IPS DF 4.7 (cell line): ENCODE measurements around the gene FITM1.
"Not testable (repeated sequence)": the region's sequence is repeated elsewhere in the genome, so short reads cannot be mapped to it uniquely, and the experiment has no call there.

Experiments
- DNase-seq: peaks from one replicate; pipeline ENCODE4 v3.0.0-alpha.2; 2013; ENCODE audit warnings: low spot score; ENCODE audit errors: extremely low read depth

FITM1 gene

GRCh38 chr14:24098229-24098926 lies 32.1 kb upstream of the FITM1 start:
- DNase-seq, result no peak

DNA sequence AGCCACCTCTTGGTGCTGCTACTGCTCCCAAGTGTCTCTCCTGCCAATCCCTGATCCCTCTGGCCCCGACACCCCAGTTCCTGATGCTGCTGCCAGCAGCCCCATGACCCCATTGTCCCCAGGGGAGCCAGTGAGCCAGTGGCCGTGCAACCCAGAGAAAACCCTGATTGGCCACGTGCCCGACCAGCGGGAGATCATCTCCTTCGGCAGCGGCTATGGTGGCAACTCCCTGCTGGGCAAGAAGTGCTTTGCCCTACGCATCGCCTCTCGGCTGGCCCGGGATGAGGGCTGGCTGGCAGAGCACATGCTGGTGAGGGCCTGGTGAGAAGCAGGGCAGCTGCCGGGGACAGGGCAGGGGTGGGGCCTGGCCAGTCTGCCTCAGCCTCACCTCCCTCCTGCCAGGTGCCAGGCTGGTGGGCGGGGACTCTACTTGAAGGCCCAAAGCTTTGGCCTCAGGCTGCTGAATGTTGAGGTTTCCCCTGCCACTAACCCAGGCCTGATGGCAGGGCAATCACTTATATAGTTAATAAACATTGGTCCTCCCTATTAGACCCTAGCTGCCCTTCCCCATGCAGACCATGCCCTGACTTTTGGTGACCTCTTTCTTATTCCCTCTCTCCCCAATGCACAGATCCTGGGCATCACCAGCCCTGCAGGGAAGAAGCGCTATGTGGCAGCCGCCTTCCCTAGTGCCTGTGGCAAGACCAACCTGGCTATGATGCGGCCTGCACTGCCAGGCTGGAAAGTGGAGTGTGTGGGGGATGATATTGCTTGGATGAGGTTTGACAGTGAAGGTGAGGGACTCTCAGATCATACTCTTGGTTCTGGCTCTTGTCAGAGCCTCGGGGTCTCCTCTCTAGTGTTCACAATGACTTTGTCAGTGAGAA lies 31.3 kb upstream of the FITM1 start:
- no peak for DNase-seq

GRCh38 chr14:24100197-24100981 lies 30.1 kb upstream of the FITM1 start:
- no peak for DNase-seq

- no peak for DNase-seq
These were observed 29.4 kb upstream of the FITM1 start for GRCh38 chr14:24100982-24101494.

- DNase-seq, result no peak
These were observed 28.0 kb upstream of the FITM1 start for GRCh38 chr14:24102357-24103048.

DNA sequence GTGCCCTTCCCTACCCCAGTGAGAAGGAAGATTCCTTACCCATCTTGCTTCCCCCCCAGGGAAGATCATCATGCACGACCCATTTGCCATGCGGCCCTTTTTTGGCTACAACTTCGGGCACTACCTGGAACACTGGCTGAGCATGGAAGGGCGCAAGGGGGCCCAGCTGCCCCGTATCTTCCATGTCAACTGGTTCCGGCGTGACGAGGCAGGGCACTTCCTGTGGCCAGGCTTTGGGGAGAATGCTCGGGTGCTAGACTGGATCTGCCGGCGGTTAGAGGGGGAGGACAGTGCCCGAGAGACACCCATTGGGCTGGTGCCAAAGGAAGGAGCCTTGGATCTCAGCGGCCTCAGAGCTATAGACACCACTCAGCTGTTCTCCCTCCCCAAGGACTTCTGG lies 27.0 kb upstream of the FITM1 start:
- no peak for DNase-seq

GRCh38 chr14:24105609-24106239 lies 24.7 kb upstream of the FITM1 start:
- DNase-seq, result not testable (repeated sequence)

DNA sequence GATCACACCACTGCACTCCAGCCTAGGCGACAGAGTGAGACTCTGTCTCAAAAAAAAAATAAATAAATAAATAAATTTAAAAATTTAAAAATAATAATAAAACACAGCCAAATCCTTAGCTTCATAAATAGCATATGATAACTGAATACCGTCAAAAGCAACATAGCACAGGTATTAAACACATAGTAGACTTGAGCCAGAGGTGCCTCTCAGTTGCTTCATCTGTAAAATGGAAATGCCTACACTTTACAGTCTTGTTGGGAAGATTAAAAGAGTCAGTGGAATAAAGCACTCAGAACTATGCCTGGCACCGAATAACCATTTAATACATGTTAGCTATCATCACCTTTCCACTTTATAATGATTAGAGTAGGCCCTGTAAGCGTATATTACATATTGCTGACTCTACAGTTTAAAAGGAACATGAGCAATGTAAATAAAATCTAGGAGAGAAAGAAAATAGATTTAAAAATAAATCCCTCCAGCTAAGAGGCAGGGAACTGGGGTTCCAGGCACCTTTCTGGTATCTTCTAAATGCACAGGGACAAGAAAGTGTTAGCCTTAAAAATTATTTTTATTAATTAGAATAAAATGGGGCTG lies 23.7 kb upstream of the FITM1 start:
- DNase-seq, result no peak

GRCh38 chr14:24108336-24108874 lies 22.1 kb upstream of the FITM1 start:
- DNase-seq, result no peak

GRCh38 chr14:24110060-24110459 lies 20.4 kb upstream of the FITM1 start:
- DNase-seq, result no peak

- DNase-seq, result no peak
These were observed 19.9 kb upstream of the FITM1 start for GRCh38 chr14:24110523-24110922.

- DNase-seq, result no peak
These were observed 17.1 kb upstream of the FITM1 start for GRCh38 chr14:24113379-24113800.

DNA sequence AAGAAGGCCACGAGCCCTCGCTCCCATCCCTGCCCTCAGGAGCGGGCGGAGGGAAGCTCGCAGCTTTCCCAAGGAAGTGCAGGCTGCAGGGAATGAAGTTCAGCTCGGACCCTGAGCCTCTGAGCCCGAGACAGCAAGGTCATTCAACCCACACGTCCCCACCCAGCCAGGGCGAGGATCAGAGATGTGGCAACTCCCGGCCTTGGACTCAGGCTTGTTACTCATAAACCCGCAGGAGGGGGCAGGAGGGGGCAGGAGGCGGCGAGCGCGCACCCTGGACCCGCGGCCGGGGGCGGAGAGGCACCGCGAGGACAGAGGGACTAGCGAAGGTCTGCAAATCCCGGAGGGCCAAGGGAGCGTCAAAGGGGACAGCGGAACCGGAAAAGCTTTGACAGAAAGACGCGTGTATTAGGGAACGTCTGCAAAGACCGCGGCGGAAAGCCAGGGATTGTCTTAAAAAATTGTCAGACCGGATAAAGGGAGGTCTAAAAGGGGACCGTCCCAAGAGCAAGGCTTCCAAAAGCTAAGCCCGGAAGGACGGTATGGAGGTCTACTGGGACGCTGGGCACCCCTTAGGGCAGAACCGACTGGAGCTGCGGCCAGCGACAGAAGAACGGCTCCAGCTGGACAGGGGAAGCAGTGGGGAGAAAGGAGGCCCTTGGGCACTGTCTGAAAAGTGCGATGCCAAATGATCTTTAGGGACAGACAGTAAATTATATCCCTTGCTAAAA lies 16.5 kb upstream of the FITM1 start:
- peak; percentile 25 for DNase-seq

DNA sequence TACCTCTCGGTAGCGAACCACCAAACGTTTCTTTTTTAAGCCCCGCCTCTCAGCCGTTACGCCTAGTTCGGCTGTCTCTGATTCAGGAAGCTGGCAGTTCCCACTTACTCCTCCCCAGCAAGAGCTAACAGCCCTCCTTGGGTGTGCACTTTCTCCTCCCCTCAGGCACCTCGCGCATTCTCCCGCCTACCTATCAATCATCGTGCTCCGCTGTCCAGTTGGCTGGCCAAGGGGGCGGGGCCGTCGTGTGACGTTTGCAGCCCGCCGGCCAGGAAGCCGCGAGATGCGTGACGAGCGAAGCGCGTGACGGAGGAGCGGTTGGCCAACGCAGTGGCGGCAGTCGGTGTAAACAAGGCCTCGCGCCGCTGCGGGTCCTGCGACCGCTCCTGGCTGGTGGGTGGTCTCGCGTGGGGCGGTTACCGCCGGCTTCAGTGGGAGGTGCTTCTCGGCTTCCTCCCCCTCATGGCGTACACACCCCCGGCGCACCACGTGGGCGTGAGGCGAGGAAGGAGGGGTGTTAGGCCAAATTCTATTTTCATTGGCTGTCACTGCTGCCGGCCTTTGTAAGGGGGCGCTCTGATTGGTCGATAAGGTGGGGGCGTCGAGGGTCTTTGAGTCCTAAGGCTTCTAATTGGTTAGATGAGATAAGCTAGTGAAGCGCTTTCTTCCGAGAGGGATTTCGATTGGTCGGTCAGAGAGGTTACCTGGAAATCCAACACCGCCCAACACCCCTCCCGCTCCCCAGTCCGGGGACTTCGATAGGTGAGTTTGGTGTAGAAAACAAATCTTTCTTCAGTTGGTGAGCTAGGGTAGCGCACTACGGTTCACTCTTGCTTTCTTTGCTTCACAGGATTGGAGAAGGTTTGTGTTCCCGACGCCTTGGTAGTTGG lies 15.7 kb upstream of the FITM1 start, which contains the start of the genes DCAF11 and NRL:
Gene DCAF11 (plus strand): TSS at position 246 of the 890 bp plus-strand sequence. CDS start 818 bp downstream, outside the sequence.
Gene NRL (minus strand): TSS at position 418 of the 890 bp plus-strand sequence. CDS start 32,101 bp downstream, outside the sequence.
- peak; percentile 98 for DNase-seq

DNA sequence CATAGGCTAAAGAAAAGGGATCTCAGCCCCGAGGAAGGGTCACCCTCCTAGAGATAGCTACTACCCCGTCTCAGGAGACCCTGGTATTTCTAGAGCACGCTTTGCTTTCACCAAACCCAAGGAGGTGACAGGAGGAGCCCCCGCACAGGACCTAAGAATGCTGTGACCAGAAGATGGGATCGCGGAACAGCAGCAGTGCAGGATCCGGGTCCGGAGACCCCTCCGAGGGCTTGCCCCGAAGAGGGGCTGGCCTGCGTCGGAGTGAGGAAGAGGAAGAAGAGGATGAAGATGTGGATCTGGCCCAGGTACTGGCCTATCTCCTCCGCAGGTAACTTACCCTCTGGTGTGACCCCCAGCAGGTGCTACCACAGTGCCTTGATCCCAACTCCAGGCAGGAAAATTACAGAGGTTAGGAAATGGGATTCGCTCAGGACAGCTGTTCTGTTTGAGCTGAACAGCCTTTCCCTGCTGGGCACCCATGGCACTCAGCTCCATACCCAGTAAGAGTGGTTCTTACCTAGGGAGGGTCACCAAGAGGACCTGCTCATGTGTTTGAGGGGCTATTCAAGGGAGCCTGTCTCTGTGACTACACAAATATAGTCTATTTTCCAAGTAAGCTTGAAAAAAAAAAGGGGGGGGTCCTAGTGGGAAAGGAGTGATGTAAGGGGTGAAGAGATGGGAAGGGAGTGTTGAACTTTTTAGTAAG lies 14.9 kb upstream of the FITM1 start:
- DNase-seq, result no peak

- DNase-seq, result no peak
These were observed 14.2 kb upstream of the FITM1 start for GRCh38 chr14:24116128-24116814.

GRCh38 chr14:24117179-24117578 lies 13.3 kb upstream of the FITM1 start:
- no peak for DNase-seq
